Dedifferentiated amniotic fluid mesenchymal stem cell (primary cell): ENCODE results near the gene CLCC1.
"Not testable (repeated sequence)": the region's sequence is repeated elsewhere in the genome, so short reads cannot be mapped to it uniquely, and the experiment has no call there.

Experiments
- DNase-seq: peaks from one replicate; pipeline ENCODE4 v3.0.0-alpha.2; 2016; ENCODE audit errors: extremely low spot score

Gene CLCC1, protein sequence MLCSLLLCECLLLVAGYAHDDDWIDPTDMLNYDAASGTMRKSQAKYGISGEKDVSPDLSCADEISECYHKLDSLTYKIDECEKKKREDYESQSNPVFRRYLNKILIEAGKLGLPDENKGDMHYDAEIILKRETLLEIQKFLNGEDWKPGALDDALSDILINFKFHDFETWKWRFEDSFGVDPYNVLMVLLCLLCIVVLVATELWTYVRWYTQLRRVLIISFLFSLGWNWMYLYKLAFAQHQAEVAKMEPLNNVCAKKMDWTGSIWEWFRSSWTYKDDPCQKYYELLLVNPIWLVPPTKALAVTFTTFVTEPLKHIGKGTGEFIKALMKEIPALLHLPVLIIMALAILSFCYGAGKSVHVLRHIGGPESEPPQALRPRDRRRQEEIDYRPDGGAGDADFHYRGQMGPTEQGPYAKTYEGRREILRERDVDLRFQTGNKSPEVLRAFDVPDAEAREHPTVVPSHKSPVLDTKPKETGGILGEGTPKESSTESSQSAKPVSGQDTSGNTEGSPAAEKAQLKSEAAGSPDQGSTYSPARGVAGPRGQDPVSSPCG

DNA sequence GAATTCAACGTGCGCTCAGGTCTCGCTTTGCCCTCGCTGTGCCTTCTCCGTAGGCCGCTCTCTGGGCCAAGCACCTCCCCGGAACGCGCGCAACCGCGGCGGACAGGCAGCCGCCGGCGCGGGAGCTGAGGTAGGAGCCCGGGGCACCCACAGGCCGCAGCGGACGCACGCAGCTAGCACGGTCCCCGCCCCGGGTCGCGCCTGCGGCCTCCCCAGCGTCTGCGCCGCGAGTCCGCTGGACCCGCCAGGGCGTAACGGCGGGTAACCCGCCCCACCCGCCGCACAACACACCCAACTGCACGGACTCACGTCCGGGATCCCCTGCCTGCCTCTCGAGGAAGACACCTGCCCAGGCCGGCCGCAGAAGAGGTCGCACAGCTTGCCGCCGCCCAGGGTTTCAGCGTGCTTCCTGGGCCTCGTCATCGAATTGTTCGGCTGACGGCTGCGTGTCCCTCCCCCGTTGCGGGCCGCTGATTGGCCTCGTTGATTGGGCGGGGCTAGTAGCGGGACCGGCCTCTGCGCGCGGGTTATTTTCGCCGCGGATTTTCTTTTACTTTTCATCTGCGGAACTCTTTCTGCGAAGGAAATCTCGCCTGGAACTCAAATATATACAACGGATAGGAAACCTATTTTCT lies at the start of gene CLCC1:
Gene CLCC1, minus strand, starts transcription at position 433 of the 635 bp plus-strand sequence. CDS start 13,047 bp downstream, outside the sequence.
- peak; percentile 90 for DNase-seq

DNA sequence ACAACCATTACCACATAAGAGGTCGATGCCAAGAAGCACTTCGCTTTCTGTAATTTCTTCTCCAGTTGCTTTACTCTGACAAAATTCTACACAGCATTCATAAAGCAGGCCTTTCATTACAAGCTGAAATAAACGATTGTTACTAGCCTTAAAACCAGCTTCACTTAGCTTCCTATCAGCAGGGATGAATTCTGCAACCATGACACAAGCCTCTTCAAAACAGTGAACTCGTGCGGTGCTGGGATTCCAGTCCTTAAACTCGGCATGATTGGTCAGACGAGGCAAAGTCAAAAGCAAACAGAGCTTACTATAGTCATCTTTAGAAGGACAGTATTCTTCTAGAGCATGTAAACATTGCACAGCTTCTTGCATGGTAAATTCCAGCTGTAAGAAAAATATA lies 48.1 kb upstream of the CLCC1 start:
- DNase-seq: no peak

DNA sequence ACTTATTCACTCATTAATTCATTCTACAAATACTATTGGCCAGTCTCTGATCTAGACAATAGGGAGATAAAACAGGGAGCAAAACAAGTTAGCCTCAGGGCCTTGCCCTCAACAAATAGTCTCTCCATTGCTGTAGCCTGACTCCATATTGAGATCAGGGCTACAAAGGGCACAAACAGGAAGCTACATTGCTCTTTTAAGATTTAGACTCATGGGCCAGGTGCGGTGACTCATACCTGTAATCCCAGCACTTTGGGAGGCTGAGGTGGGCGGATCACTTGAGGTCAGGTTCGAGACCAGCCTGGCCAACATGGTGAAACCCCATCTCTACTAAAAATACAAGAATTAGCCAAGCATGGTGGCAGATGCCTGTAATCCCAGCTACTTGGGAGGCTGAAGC lies 33.3 kb upstream of the CLCC1 start:
- DNase-seq: not testable (repeated sequence)

DNA sequence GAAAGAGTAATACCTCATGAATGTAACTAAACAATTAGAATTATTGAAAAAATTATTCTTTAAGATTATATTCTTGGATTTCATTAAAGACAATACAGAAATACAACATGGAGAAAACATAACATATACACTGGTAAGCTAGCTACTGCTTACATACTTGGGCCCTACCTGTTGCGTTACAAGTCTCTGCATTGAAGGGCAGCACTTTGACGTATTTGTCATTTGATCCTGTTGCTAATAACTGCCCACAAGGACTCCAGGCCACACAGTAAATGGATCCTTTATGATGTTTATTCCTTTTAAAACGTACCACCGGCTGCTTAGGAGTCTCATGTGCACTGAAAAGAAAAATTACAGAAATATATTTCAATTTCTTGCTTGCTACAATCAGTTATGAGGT lies 19.8 kb upstream of the CLCC1 start:
- no peak for DNase-seq

DNA sequence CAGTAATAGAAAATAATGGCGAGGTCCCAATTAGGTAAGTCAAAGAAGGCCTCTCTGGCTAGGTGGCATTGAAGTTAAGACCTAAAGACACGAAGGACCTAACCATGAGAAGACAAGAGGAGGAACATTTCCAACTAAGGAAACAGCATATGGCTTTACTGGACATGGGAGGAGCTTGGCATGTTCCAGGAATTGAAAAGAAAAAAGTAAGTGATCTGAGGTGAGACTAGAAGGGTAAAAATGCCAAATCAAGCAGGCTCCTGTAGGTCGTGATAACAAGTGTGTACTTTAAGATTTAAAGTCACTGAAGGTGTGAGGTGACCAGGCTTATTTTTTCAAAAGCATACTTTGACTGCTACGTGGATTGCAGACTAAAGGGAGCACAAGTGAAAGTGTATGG lies 13.4 kb upstream of the CLCC1 start:
- no peak for DNase-seq

DNA sequence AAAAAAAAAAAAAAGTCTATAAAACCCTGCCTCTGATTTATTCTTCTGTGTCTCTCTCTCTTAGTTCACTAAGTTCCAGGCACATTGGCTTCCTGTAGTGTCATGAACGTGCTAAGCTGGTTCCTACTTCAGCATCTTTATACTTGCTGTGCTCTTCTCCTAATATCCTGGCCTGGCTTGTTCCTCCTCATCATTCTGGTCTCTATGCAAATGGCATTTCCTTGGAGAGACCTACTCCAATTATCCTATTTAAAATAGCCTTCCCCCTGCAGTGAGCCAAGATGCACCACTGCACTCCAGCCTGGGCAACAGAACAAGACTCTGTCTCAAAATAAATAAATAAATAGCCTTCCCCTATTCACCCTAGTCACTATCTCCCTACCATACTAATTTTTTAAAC lies 9.7 kb upstream of the CLCC1 start:
- no peak for DNase-seq

DNA sequence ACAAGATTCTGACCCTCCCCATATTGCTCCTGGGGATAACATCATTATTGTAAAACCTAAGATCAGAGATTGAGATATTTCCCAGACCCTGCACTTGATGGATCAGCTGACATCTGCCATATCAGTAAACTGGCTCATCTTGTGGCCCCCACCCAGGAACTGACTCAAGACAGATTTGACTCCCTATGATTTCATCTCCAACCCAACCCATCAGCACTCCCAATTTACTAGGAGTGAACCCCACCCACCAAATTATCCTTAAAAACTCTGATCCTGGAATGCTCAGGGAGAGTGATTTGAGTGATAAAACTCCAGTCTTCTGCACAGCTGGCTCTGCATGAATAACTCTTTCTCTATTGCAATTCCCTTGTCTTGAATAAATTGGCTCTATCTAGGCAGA lies 6.1 kb upstream of the CLCC1 start:
- DNase-seq: no peak

DNA sequence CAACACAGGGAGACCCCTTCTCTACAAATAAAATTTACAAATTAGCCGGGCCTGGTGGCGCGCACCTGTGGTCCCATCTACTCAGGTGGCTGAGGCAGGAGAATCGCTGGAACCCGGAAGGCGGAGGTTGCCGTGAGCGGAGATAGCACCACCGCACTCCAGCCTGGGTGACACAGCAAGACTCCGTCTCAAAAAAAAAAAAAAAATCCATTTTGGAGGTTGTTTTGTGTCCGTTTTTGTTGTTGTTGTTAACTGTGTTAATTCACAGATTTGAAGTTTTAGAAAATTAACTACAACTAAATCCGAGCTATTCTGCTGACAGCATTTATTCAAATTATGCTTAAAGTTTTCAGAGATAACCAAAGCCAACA lies 618 bp downstream of the CLCC1 start:
- DNase-seq: no peak

DNA sequence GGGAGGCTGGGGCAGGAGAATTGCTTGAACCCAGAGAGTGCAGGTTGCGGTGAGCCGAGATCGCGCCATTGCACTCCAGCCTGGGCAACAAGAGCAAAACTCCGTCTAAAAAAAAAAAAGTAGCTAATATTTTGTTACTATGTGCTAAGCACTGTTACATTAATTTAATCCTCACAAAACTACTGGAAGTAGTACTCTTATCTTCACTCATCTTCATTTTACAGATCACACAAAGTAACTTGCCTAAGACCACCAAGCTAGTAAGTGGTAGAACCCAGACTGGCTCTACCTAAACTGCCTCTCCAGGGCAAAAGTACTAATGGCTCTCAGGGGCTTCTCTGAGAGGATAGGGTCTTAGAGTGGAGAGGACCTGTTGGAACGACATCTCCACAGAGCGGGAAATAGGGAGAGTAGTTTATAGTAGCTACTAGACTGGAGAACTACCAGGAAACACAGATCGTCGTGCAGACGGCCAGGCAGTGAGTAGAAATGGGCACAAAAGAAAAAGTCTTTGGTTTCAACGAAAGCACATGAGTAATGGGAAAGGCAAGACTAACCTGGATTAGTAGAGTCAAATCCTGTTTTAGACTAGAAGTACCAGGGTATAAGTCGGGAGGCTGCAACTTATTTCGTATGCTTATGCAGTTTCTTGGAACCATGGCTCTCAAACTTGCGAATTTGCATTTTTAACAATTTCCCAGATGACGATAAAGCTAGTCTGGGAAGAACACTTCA lies 1.4 kb downstream of the CLCC1 start:
- DNase-seq: no peak

DNA sequence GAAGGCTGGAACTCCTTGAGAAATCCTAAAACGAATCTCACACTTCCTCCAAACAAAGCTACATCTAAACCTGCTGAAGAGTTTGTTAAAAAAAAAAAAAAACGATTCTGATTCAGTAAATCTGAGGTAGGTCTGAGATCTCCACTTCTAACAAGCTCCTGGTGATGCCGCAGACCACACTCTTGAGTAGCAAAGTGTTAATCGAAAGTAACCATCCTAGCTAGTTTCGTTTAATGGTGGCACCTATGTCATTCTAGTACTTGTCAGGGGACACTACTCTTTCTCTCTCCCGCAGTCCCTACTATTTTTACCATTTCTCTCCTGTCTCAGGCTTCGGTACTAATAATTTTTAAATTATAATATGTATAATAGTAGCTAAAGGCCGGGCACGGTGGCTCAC lies 2.1 kb downstream of the CLCC1 start:
- no peak for DNase-seq

DNA sequence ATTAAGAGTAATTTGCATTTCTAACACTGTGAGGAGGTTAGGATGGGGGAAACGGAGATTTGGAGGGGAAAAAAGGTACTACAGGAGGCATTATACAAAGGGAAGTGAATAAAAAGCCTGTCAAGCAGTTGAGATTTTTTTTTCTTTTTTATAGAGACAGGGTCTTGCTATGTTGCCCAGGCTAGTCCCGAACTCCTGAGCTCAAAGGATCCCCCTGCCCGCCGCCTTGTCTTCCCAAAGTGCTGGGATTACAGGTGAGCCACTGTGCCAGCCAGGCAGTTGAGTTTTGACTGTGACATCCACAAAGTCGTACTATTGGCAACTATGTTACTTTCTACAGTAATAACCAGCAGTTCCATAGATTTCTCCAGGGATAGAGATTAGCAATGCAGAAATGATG lies 2.6 kb downstream of the CLCC1 start:
- DNase-seq: no peak

DNA sequence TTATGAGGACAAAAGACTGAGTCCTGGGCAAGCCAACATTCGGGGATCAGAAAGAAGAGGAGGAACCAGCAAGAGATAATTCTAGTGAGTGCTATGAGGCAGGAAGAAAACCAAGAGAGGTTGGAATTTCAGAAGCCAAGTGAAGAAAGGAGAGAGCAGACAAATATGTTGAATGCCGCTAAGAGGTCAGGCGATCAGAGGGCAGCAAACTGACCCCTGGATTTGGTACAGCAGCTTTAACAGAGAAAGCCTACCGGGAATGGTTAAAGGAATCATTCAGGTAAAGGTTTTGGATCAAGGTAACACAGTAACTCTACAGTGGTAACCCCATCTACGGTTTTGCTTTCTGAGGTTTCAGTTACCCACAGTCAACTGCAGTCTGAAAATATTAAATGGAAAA lies 5.4 kb downstream of the CLCC1 start:
- no peak for DNase-seq

DNA sequence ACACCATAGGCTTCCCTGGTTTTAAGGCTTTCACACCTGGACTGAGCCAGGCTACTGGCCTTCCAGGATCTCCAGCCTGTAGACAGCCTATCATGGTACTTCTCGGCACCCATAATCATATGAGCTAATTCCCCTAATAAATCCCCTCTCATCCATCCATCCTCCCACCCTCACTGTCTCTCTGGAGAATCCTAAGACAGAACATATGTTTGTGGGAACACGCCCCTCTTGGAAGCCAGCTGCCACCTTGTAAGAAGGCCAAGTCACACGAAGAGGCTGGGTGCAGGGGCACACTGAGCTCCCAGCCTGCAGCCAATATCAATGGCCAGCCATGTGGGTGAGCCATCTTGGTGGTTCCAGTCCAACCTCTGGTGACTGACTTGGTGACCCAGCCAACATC lies 7.4 kb downstream of the CLCC1 start:
- DNase-seq: no peak

DNA sequence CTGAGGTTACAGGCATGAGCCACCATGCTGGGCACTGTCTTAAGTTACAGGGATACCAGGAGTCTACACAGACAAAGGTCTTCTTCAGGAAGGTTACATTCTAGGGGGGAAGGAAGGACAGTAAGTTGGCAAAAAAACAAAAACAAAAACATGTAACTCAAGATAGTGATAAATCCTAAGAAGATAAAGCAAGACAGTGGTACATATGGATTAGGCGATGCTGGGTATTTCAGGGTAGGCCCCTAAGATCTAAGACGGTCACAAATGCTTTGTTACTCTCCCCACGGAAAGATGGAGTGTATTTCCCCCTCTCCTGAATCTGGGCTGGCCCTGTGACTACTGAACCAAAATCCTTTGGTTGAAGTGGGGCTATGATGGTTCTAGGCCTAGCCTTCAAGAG lies 8.2 kb downstream of the CLCC1 start:
- no peak for DNase-seq

DNA sequence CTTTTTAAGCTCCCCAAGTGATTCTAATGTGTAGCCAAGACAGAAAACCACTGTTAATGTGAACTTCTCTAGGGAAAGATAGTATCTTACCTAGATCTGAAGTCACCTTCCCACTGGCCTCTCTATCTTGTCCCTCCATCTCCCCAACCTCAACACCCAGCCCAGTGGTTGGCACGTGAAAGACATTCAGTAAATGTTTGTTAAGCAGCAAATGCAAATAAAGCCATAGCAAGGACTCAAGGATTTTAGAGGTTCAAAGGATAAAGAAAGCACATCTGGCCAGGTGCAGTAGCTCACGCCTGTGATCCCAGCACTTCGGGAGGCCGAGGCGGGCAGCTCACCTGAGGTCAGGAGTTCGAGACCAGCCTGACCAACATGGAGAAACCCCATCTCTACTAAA lies 9.8 kb downstream of the CLCC1 start:
- no peak for DNase-seq

DNA sequence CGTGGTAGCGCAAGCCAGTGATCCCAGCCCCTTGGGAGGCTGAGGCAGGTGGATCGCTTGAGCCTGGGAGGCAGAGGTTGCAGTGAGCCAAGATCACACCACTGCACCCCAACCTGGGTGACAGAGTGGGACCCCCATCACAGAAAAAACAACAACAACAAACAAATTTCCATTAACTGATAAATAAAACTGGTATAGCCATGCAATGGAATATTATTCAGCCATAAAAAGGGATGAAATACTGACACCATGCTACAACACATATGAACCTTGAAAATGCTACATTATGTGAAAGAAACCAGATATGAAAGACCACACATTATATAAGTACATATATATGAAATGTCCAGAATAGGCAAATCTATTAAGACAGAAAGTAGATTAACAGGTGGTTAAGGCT lies 12.0 kb downstream of the CLCC1 start:
- DNase-seq: no peak

DNA sequence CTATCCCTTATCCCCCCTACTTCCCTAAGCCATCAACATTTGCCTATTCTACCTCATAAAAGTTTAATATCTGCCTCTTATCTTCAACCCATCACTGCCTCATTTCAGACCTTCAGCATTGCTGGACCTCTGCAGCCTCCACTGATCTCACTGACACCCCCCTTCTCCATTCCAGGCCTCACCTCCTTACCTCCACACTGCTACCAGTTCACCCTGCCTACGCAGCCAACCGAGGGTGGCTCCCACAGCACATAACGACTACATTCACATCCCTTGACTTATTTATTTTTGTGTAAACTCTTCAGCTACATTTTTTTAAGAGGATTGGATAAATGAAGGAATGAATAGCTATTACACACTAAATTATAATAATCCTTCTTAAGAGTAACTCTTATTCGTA lies 14.2 kb downstream of the CLCC1 start:
- no peak for DNase-seq

DNA sequence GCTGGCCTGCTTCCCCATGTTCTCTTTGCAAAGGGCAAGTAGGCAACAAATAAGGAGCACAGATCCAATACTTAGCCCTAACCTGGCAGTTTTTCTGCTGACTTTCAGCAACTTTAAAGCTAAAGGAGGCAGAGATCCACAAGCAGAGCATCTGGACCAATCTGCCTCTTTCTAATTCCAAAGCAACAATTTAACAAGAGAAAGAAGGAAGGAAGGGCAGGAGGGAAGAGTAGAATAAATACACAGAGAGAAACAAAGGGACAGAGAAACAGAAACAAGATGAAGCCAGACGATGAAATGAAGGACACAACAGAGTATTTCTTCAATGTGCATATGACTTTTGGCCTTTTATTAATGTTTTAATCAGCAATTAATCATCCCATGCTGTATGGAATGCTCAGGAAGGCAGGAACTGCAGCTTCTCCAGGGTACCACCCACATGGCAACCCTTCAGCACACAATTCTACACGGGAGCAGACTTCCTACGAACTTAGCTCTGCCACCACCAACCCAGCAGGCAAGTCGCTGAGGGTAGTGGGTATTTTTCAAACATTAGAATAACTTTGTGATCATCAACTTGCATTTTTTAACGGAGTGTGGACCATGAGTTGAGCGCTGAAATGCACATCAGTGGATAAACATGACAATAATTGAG lies 15.3 kb downstream of the CLCC1 start:
- DNase-seq: no peak

DNA sequence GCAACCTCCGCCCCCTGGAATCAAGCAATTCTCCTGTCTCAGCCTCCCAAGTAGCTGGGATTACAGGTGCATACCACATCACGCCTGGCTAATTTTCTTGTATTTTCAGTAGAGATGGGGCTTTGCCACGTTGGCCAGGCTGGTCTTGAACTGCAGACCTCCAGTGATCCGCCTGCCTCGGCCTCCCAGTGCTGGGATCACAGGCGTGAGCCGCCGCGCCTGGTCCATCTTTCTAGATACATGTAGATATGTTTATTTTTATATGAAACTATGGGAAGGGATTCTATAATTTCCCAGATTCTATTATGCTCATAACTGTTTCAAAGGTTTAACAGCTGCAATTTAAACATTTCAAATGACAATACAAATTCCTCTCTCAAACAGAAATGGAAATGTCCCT lies 27.1 kb downstream of the CLCC1 start:
- no peak for DNase-seq

DNA sequence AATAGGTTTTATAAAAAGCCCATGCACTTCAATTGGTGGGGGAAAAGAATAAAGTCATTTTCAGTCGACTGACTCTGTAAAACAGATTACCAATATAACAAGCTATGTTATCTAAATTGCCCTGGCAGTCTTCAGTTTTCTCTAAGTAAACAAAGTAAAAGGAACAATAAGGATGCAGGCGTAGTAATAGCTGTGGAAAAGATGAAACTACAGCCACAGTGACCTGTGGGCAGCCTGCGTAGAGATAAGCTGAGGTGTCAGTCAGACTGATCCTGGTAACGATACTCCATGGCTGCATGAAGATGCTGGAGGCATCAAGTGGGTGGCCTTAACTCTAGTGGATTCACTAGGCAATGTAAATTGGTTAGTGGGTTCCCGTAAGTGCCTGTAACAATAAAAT lies 29.3 kb downstream of the CLCC1 start:
- DNase-seq: no peak

DNA sequence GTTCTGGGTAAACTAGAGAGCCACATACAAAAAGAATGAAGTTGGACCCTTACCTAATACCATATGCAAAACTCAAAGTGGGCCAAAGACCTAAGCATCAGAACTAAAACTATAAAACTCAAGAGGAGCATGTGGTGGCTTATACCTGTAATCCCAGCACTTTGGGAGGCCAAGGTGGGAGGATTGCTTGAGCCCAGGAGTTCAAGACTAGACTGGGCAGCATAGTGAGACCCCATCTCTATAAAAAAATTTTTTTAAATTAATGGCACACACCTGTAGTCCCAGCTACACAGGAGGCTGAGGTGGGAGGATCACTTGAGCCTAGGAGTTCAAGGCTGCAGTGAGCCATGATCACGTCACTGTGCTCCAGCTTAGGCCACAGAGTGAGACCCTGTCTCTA lies 35.7 kb downstream of the CLCC1 start:
- not testable (repeated sequence) for DNase-seq

DNA sequence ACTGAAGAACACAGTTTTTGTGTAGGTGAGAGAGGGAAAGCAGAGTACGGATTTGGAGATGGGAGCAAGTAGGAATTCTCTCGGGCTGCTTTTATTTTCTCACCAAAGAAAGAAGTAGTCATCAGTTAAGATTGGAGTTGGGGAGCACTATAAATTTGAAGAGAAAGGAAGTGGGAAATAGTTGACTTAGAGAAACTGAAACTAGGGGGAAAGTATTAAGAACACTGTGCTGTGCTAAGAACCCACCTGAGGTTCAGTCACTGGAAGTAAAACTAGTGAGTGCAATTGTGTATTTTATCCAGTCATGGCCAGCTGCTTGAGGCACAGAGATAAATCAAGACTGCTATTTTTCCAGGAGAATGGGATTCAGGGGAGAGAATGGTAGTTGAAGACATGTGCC lies 37.4 kb downstream of the CLCC1 start:
- no peak for DNase-seq
